Ascending aorta (tissue), 2 donors: ENCODE results near the gene HLA-F. TPM values are rescaled to one million over a fixed set of nuclear protein-coding genes. Genes with fewer than 3 reads are reported as not detected.

Source experiments
- DNase-seq, 2 donors: peaks; one replicate each; pipeline ENCODE4 v3.0.0-alpha.2; 2019; ENCODE audit warnings: low spot score in 2 of 2
- H3K27ac ChIP-seq, 2 donors: fragments of 200-600 bp; sonication (generic); one replicate each; pipeline ENCODE4 v1.5.1; 2016 to 2017; ENCODE audit warnings: mild to moderate bottlenecking in 1 of 2
- H3K27me3 ChIP-seq: fragments of 200-600 bp; sonication (generic); one replicate; pipeline ENCODE4 v1.5.1; 2017
- H3K36me3 ChIP-seq, 2 donors: fragments of 200-600 bp; sonication (generic); one replicate each; pipeline ENCODE4 v1.5.1; 2016
- H3K4me1 ChIP-seq, 2 donors: fragments of 200-600 bp; sonication (generic); one replicate each; pipeline ENCODE4 v1.5.1; 2016 to 2017; ENCODE audit warnings: mild to moderate bottlenecking in 1 of 2
- H3K4me3 ChIP-seq, 2 donors: fragments of 200-600 bp; sonication (generic); one replicate each; pipeline ENCODE4 v1.5.1; 2016 to 2017; ENCODE audit warnings: mild to moderate bottlenecking in 1 of 2
- H3K9me3 ChIP-seq, 2 donors: fragments of 200-600 bp; sonication (generic); one replicate each; pipeline ENCODE4 v1.5.1; 2016
- CTCF ChIP-seq, 3 experiments: fragments of 200-600 bp in 2 of 3; fragments of 450-650 bp in 1 of 3; sonication (generic) in 2 of 3; IDR thresholded peaks; one replicate each; pipeline ENCODE4 v1.5.1; 2016 to 2019; ENCODE audit warnings: antibody characterized with exemption in 3 of 3, mild to moderate bottlenecking in 1 of 3, moderate library complexity in 1 of 3
- intact Hi-C: fragments of 100-400 bp; cut with DNase I; formaldehyde crosslinking; loops from one replicate; pipeline ENCODE4 v1.15.1; 2023
- total RNA-seq: library from RNA; depleted of rRNA; stranded (reverse); fragments of >200 nt; gene quantifications from one replicate; pipeline ENCODE4 v1.1.0, GENCODE V29; 2016

Gene HLA-F
- total RNA-seq, 1 donor from 2014 or later: 75.0 TPM

- TF ChIP-seq CTCF (IDR thresholded peaks at IDR 0.05): no peak
- Histone ChIP-seq H3K27me3 (no peaks in the 10 kb centered on the region), H3K27ac (peak overlapping the region; percentile 22 to 82), H3K4me3 (peak overlapping the region; percentile 67 to 94), H3K9me3 (no peaks in the 10 kb centered on the region), H3K36me3 (peaks cover 0 to 4% of the 10 kb centered on the region in 2 donors), H3K4me1 (peaks cover 9 to 10% of the 10 kb centered on the region in 2 donors)
- DNase-seq: no peak
- intact Hi-C loops: loop anchor here (2.0 kb wide), 2 partner anchors 228 to 312 kb away; partner anchors contain the start of gene POLR1H
Measured at GRCh38 chr6:29749308-29749662, 26.1 kb downstream of the HLA-F start.

- Histone ChIP-seq H3K4me1 (peaks cover 9 to 10% of the 10 kb centered on the region in 2 donors), H3K9me3 (no peaks in the 10 kb centered on the region), H3K27me3 (no peaks in the 10 kb centered on the region), H3K36me3 (peaks cover 0 to 2% of the 10 kb centered on the region in 2 donors), H3K4me3 (peak overlapping the region; percentile 67 to 94), H3K27ac (peak overlapping the region; percentile 22 to 82)
- no peak for DNase-seq
- intact Hi-C loops: loop anchor here (2.0 to 10.0 kb wide), 4 partner anchors 138 to 1455 kb away; partner anchors contain the start of gene POLR1H
- TF ChIP-seq CTCF (IDR thresholded peaks at IDR 0.05): no peak
Measured at GRCh38 chr6:29749668-29750067, 26.4 kb downstream of the HLA-F start.

- no peaks in the 10 kb centered on the region for H3K9me3 ChIP-seq
- no peaks in the 10 kb centered on the region for H3K36me3 ChIP-seq
- no peak overlapping the region for H3K4me3 ChIP-seq
- intact Hi-C loops: loop anchor here (5.0 to 10.0 kb wide), 2 partner anchors 137 to 1454 kb away; no protein-coding TSS in a partner anchor
- DNase-seq: peak in 1 of 2 donors; percentile 43
- no peak overlapping the region for H3K27ac ChIP-seq
- H3K27me3 ChIP-seq: no peaks in the 10 kb centered on the region
- no peak for TF ChIP-seq CTCF (IDR thresholded peaks at IDR 0.05)
- peaks cover 9 to 10% of the 10 kb centered on the region in 2 donors for H3K4me1 ChIP-seq
Measured at GRCh38 chr6:29750709-29751108, 27.5 kb downstream of the HLA-F start.

GRCh38 chr6:29751480-29751879, 28.2 kb downstream of the HLA-F start:
- no peak for DNase-seq
- peaks cover 9 to 10% of the 10 kb centered on the region in 2 donors for H3K4me1 ChIP-seq
- H3K27me3 ChIP-seq: no peaks in the 10 kb centered on the region
- no peaks in the 10 kb centered on the region for H3K36me3 ChIP-seq
- no peaks in the 10 kb centered on the region for H3K9me3 ChIP-seq
- intact Hi-C loops: loop anchor here (5.0 to 10.0 kb wide), 2 partner anchors 136 to 1453 kb away; no protein-coding TSS in a partner anchor
- TF ChIP-seq CTCF (IDR thresholded peaks at IDR 0.05): no peak
- peak overlapping the region in 1 of 2 donors; percentile 94 for H3K27ac ChIP-seq
- H3K4me3 ChIP-seq: peak overlapping the region; percentile 72 to 76

- Histone ChIP-seq H3K4me1 (peaks cover 8 to 10% of the 10 kb centered on the region in 2 donors), H3K36me3 (no peaks in the 10 kb centered on the region), H3K4me3 (peak overlapping the region; percentile 72 to 76), H3K27ac (peak overlapping the region; percentile 94 to 96), H3K27me3 (no peaks in the 10 kb centered on the region), H3K9me3 (no peaks in the 10 kb centered on the region)
- intact Hi-C loops: loop anchor here (1.0 to 10.0 kb wide), 6 partner anchors 14 to 1452 kb away; no protein-coding TSS in a partner anchor
- peak; percentile 74 to 96 for DNase-seq
- TF ChIP-seq CTCF (IDR thresholded peaks at IDR 0.05): peak; percentile 94 to 96 (median 96)
Measured at GRCh38 chr6:29752451-29753308, 29.4 kb downstream of the HLA-F start.
